ENCODE results near the gene ZNF714. TPM values are rescaled to one million over a fixed set of nuclear protein-coding genes. Genes with fewer than 3 reads are reported as not detected.

The ZNF714 gene
- total RNA-seq, 1 donor from 2014 or later, result 5.9 TPM

- Histone ChIP-seq H3K4me1 (no peaks in the 10 kb centered on the region), H3K36me3 (peaks cover 38% of the 10 kb centered on the region), H3K27ac (no peak overlapping the region), H3K27me3 (no peaks in the 10 kb centered on the region), H3K9me3 (no peaks in the 10 kb centered on the region), H3K4me3 (no peak overlapping the region)
- DNase-seq (no peak), ATAC-seq (no peak)
- TF ChIP-seq CTCF (IDR thresholded peaks at IDR 0.05), result no peak
- intact Hi-C loops (cut with DNase I), result no loop called here
These were observed 69.5 kb downstream of the ZNF714 start for GRCh38 chr19:21151460-21151859.

GRCh38 chr19:21158523-21159135 lies 76.6 kb downstream of the ZNF714 start:
- ATAC-seq, result no peak
- Histone ChIP-seq H3K27me3 (no peaks in the 10 kb centered on the region), H3K4me1 (no peaks in the 10 kb centered on the region), H3K9me3 (no peaks in the 10 kb centered on the region), H3K27ac (no peak overlapping the region), H3K36me3 (no peaks in the 10 kb centered on the region), H3K4me3 (no peak overlapping the region)
- intact Hi-C loops (cut with DNase I), result no loop called here
- no peak for DNase-seq
- no peak for TF ChIP-seq CTCF (IDR thresholded peaks at IDR 0.05)

- ATAC-seq (no peak), DNase-seq (no peak)
- Histone ChIP-seq H3K27me3 (no peaks in the 10 kb centered on the region), H3K36me3 (peaks cover 24% of the 10 kb centered on the region), H3K4me3 (no peak overlapping the region), H3K27ac (no peak overlapping the region), H3K9me3 (no peaks in the 10 kb centered on the region), H3K4me1 (no peaks in the 10 kb centered on the region)
- TF ChIP-seq CTCF (IDR thresholded peaks at IDR 0.05), result no peak
- intact Hi-C loops (cut with DNase I), result no loop called here
These were observed 82.5 kb downstream of the ZNF714 start for GRCh38 chr19:21164541-21164940.

GRCh38 chr19:21166436-21166835 lies 84.4 kb downstream of the ZNF714 start:
- Histone ChIP-seq H3K27ac (no peak overlapping the region), H3K4me1 (no peaks in the 10 kb centered on the region), H3K9me3 (no peaks in the 10 kb centered on the region), H3K4me3 (no peak overlapping the region), H3K36me3 (peaks cover 28% of the 10 kb centered on the region), H3K27me3 (no peaks in the 10 kb centered on the region)
- TF ChIP-seq CTCF (IDR thresholded peaks at IDR 0.05), result no peak
- ATAC-seq (no peak), DNase-seq (no peak)
- intact Hi-C loops (cut with DNase I), result no loop called here

Other genes starting within 250 kb of the ZNF714 start
- gene ZNF85, start 159.0 kb upstream of the ZNF714 start, total RNA-seq, result 3.3 TPM
- 16.7 TPM for gene ZNF430, start 61.5 kb upstream of the ZNF714 start, total RNA-seq
- 24.5 TPM for gene ZNF431, start 59.8 kb downstream of the ZNF714 start, total RNA-seq
- gene ZNF708, start 247.2 kb downstream of the ZNF714 start, total RNA-seq, result 14.7 TPM

Measured in upper lobe of right lung (tissue), 1 donor.